COLO668 (cell line): Measurements from ENCODE around the gene GOLGA8J.
"Not testable (repeated sequence)": the region's sequence is repeated elsewhere in the genome, so short reads cannot be mapped to it uniquely, and the experiment has no call there.

ENCODE experiments used
- DNase-seq: peaks from one replicate; lab custom pipeline; 2025; ENCODE audit not compliant: unreplicated experiment; lab: John Stamatoyannopoulos, UW

The GOLGA8J gene

GRCh38 chr15:30082655-30083054 is at the start of gene GOLGA8J:
Gene GOLGA8J (plus strand): TSS chr15:30082955. CDS start chr15:30083053, 98 bp downstream.
- not testable (repeated sequence) for DNase-seq

DNA sequence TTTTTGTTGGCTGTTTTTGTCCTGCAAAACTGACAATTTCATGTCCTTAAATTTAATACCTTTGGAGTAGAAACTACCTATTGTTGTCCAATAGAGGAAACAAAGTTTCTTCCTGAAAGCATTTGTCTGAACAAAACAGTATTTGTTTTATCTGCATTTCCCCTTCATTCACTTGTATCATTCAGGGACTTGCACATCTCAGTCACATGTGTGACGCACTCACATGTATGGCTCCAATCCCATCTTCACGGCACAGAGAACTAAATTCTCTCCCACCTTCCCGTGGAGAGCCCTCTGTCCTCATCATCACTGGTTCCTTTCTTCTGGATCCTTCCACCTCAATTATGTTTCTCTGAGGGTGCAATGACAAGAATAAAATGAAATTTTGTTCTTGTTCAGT is 49.5 kb upstream of the GOLGA8J start:
- DNase-seq, result no peak

- no peak for DNase-seq
Measured at GRCh38 chr15:30033763-30034162, 49.0 kb upstream of the GOLGA8J start.

GRCh38 chr15:30036036-30036703 is 46.6 kb upstream of the GOLGA8J start:
- DNase-seq, result no peak

- DNase-seq, result no peak
Measured at GRCh38 chr15:30038667-30039523, 43.9 kb upstream of the GOLGA8J start.

- DNase-seq, result no peak
Measured at GRCh38 chr15:30041868-30042267, 40.9 kb upstream of the GOLGA8J start.

DNA sequence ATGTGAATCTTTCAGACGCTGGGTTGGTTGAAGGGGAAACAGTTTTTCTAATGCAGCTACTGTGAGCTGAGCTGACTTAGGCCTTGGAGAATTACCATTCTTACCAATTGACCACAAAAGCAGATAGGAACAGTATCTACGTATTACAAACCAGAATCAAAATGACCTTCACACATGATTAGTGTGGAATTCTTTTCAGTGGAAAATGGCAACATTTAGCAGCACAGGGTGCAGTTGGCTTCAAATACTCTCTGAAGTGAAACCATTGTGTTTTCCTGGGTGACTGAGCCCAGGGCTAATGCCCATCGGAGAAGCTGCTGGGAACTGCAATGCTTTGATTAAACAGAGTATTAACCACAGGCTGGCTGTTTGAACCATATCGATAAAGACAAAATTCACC is 40.2 kb upstream of the GOLGA8J start:
- DNase-seq, result no peak

GRCh38 chr15:30043211-30043655 is 39.5 kb upstream of the GOLGA8J start:
- no peak for DNase-seq

DNA sequence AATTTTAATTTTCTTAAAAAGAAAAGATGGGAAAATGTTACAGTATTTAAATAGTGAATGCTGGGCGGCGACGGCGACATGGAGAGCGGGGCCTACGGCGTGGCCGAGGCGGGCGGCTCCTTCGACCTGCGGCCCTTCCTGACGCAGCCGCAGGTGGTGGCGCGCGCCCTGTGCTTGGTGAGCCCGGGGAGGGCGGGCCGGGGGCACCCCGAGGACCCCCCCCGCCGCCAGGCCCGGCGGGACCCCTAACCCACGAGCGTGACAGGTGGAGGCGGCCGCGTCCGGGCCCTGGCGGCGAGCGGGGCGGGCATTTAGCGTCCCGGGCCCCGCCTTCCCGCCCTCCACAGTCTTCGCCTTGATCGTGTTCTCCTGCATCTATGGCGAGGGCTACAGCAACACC is 38.4 kb upstream of the GOLGA8J start:
- no peak for DNase-seq

DNA sequence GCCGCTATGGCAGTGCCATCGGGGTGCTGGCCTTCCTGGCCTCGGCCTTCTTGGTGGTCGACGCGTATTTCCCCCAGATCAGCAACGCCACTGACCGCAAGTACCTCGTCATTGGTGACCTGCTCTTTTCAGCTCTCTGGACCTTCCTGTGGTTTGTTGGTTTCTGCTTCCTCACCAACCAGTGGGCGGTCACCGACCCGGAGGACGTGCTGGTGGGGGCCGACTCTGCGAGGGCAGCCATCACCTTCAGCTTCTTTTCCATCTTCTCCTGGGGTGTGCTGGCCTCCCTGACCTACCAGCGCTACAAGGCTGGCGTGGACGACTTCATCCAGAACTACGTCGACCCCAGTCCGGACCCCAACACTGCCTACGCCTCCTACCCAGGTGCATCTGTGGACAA is 37.9 kb upstream of the GOLGA8J start:
- not testable (repeated sequence) for DNase-seq

GRCh38 chr15:30045248-30046041 is 37.3 kb upstream of the GOLGA8J start:
- not testable (repeated sequence) for DNase-seq

DNA sequence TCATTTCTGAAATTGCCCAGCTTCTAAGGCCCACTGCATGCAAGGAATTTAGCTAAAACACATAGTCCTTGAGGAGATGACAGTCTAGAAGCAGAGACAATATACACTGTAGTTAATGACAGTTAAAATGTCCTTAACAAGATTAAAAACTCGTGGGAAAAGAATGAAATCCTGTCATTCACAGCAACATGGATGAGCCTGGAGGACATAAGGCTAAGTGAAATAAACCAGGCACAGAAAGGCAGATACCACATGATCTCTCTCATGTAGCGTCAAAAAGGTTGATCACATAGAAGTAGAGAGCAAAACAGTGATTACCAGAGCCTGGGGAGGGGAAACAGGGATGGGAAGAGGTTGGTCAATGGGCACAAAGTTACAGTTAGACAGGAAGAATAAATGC is 36.3 kb upstream of the GOLGA8J start:
- no peak for DNase-seq

DNA sequence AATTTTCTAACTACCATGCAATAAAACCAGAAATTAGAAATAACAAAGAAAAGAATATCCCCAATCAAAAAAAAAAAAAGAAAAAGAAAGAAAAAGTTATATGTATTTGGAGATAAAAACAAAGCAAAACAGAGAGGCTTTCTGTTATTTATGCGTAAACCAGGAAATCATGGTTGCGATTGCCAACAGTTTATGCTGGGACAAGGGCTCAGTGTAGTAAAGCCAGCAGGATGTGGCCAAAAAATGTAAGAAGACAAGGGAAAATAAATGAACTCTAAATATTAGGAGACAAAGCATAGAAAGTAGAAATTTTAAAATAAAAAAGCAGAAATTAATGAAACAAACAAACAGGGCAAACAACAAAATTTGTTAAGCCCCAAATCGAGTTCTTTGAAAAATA is 27.2 kb upstream of the GOLGA8J start:
- DNase-seq, result no peak

- no peak for DNase-seq
Measured at GRCh38 chr15:30056166-30056565, 26.6 kb upstream of the GOLGA8J start.

GRCh38 chr15:30059771-30060170 is 23.0 kb upstream of the GOLGA8J start:
- DNase-seq, result no peak

DNA sequence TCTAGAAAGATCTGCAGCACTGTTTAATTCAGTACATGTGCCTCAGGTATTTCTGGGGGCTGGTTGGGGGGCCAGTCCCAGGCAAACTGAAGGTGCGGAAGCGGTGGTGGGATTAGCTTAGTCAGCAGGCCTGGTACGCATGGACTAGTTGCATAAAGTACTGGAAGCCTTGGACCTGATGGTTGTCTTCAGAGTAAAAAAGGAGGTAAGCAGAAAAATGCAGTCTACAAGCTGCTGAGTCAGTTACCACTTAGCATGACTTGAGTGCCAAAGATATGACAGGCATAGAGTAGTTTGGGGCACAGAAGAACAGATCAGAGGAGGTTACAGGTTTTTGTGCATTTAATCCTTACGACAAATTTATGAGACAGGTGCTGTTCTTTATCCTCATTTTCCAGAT is 19.9 kb upstream of the GOLGA8J start:
- DNase-seq, result no peak

DNA sequence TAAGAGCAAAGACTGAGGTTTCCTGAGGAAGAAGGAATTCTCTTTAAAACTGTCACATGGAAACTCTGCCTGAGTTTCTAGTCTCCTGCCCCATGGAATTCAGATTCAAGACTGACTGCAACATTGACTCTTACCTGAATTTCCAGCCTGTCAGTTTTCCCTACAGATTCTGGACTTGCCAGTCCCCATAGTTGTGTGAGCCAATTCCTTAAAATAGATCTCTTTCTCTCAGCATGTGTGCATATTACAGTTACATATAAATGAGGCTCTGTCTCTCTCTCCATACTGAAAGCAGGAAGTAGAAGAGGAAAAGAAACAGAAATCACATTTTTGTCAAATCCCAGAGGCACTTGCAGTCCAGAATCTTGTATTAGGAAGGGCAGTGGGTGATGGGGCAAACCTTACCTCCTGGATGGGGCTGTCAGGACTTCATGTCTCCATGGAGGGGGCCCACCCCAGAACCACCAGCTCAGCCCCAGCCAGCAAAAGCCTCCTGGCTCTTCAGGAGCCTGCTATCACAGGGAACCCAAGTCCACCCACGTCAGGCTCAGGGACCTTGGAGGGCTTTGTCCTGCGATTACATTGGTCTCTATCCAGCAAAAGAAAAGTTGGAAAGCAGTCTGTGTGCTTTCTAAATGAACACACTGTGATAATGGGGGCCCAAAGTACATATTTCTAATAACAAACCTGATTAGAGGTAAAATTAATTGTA is 18.8 kb upstream of the GOLGA8J start:
- DNase-seq, result no peak

DNA sequence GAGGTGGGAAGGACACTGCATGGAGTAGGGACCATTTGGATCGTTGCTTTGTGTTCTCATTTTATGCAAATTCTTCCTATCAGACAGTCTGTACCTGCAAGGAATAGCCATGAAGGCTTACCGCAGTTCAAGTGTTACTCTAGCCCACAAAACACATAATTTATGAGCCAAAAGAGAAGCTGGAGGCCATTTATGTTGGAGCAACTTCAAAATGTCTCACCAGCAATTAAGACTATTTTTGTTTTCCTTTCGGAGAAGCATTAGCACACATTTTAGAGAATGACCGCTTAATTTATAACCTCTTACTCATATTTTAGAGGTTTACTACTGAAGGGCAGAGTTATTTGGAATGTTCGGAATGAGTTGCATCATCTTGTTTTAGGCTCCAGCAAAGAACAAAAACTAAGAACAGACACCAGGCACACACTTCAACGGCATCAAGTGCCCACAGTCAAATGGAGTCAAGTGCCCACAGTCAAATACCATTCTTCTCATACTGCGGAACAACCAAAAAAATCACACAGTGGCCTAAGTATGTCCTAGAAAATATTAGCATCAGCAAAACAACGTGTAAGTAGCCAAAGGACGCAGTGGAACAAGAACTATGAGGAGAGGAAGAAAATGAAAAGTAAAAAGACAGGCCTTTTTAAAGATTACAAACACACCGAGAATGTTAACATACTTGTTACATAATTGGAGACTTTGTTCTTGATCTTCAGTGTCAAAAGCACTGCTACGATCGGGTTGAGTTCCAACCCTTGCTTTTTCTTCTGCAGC is 17.5 kb upstream of the GOLGA8J start:
- DNase-seq, result no peak

DNA sequence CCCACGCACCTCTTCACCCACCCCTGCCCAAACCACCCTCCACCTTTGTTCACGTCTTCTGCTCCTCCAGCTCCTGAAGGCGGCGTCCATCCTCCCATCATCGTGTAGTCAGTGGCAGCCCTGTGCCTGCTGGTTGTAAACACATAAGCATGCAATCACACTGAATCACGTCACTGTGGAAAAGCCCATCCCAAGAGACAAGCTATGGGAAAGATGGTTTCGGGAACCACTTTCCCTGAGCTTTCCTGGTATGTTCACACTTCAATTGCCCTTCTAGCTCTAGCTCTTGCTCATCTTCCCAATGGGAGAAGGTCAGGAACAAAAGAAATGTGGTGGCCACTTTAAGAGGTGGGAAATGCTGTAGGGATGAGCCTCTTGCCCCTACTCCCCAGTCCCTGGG is 14.4 kb upstream of the GOLGA8J start:
- DNase-seq, result no peak

- DNase-seq, result no peak
Measured at GRCh38 chr15:30072630-30073029, 10.1 kb upstream of the GOLGA8J start.
